Activated CD4-positive, alpha-beta memory T cell treated with anti-CD3 and anti-CD28 coated beads for 36 hours (primary cell): ENCODE data around the gene SLC25A24. TPM values are rescaled to one million over a fixed set of nuclear protein-coding genes. Genes with fewer than 3 reads are reported as not detected.
"Not testable (repeated sequence)": the region's sequence is repeated elsewhere in the genome, so short reads cannot be mapped to it uniquely, and the experiment has no call there.

Experiments used
- CTCF ChIA-PET: fragments of 350-600 bp; sonication (Branson Sonifier 250); formaldehyde crosslinking; loops from one replicate; lab custom pipeline; 2021; ENCODE audit warnings: antibody characterized with exemption, inconsistent platforms; lab: Charles Lee
- POLR2A ChIA-PET: fragments of 350-600 bp; sonication (Branson Sonifier 250); formaldehyde crosslinking; loops from one replicate; lab custom pipeline; 2021; ENCODE audit warnings: antibody characterized with exemption; lab: Charles Lee
- DNase-seq: peaks from one replicate; pipeline ENCODE4 v3.0.0-alpha.2; 2020
- H3K27ac Mint-ChIP-seq: one replicate; pipeline ENCODE4 v1.8.0; 2021; ENCODE audit warnings: mixed read lengths
- H3K27me3 Mint-ChIP-seq: one replicate; pipeline ENCODE4 v1.8.0; 2021; ENCODE audit warnings: mixed read lengths
- H3K36me3 Mint-ChIP-seq: one replicate; pipeline ENCODE4 v1.8.0; 2021; ENCODE audit warnings: mixed read lengths
- H3K4me1 Mint-ChIP-seq: one replicate; pipeline ENCODE4 v1.8.0; 2021; ENCODE audit warnings: low read depth, mixed read lengths
- H3K4me3 Mint-ChIP-seq: one replicate; pipeline ENCODE4 v1.8.0; 2021; ENCODE audit warnings: mild to moderate bottlenecking, mixed read lengths
- H3K9me3 Mint-ChIP-seq: one replicate; pipeline ENCODE4 v1.8.0; 2021; ENCODE audit warnings: mixed read lengths
- intact Hi-C: fragments of 100-400 bp; cut with micrococcal nuclease; formaldehyde crosslinking; loops from one replicate; pipeline ENCODE4 v1.15.1; 2023
- total RNA-seq, 2 experiments: library from RNA; stranded (reverse); gene quantifications; one replicate each; pipeline ENCODE4 v1.2.3, GENCODE V29; 2021

The SLC25A24 gene
- total RNA-seq, 2 experiments from 2014 or later, result 18.1 to 19.4 TPM

DNA sequence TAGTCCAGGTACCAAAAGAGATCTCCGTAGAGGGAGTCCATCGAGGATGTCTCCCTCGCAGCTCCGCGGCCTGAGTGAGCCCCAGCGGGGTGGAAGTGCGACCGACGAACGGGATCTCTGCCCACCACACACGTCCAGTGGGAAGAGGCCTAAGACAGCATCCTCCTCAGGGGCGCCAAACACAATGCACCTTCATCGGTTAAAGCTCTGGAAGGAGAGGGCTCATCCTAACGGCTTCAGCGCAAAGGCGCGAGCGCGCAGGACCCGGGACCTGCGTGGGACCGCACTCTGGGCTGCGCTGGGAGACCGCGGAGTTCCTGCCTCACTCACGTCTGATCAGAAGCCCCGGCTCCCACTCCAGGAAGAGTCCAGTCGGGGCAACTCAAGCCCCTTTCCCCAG, 7.6 kb downstream of the SLC25A24 start:
- ChIA-PET CTCF (no interaction called here), POLR2A (no interaction called here)
- no peak overlapping the region for H3K4me3 Mint-ChIP-seq
- H3K36me3 Mint-ChIP-seq, result peaks cover 41% of the 10 kb centered on the region
- H3K27ac Mint-ChIP-seq, result no peak overlapping the region
- no peak for DNase-seq
- H3K9me3 Mint-ChIP-seq, result peaks cover 22% of the 10 kb centered on the region
- intact Hi-C loops, result no loop called here
- H3K4me1 Mint-ChIP-seq, result peaks cover 19% of the 10 kb centered on the region
- H3K27me3 Mint-ChIP-seq, result no peaks in the 10 kb centered on the region

DNA sequence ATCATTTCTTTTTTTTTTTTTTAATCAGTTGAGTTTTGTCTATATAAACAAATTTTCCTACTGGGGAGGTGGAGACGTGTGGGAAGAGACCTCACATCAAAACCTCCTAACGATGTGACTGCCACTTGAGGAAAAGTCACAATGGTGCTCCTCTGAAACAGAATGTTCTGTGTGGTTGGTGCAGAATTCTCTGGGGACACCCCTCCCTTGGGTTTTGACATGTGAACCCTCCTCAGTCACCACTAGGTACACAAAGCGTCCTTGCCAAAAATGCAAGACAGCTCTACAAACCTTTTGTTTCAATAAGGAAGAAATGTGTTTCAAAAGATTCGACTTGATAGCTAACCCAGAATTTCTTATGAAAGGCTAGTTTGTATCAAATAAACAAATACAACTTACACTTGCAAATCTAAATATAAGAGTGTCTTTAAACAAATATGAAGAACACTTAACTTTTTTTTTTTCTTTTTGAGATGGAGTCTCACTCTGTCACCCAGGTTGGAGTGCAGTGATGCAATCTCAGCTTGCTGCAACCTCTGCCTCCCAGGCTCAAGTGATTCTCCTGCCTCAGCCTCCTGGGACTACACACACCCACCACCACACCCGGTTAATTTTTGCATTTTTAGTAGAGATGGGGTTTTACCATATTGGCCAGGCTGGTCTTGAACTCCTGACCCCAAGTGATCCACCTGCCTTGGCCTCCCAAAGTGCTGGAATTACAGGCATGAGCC, 9.3 kb downstream of the SLC25A24 start:
- H3K4me1 Mint-ChIP-seq, result peaks cover 13% of the 10 kb centered on the region
- ChIA-PET POLR2A (no interaction called here), CTCF (interaction anchor here (0.7 kb wide), 1 partner anchor 38 kb away, joined by 3 read pairs; no protein-coding TSS in a partner anchor)
- H3K36me3 Mint-ChIP-seq, result peaks cover 44% of the 10 kb centered on the region
- H3K27me3 Mint-ChIP-seq, result no peaks in the 10 kb centered on the region
- no peak overlapping the region for H3K4me3 Mint-ChIP-seq
- no peak for DNase-seq
- H3K27ac Mint-ChIP-seq, result no peak overlapping the region
- intact Hi-C loops, result no loop called here
- H3K9me3 Mint-ChIP-seq, result peaks cover 22% of the 10 kb centered on the region

DNA sequence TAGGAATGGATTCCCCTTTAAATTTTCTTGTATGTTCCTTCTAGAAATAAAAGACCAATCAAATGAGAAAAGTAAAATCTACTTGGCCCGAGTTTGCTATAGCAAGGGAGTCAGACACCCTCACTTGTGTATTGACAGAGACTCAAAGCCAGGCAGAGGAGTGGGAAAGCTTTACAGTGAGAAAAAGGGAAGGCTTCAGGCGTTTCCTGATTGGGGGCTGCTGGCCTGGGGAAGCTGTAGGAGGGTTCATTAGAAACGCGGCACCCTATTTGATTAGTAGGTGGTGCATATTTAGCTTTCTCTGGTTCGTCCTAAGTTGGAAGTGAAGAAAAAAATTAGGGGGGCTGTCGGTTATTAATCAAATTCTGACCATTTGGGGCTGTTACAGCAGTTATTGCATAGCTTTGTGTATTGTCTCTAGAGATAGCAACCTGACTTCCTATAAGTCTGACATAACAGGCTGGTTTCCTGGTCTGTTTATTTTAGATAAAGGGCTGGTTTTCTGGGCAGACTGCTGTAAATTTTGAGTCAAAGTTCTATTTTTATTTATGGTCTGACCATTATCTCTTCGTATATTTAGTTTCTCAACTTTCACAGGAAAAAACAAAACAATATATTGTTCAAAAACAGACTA, 10.0 kb downstream of the SLC25A24 start:
- peaks cover 22% of the 10 kb centered on the region for H3K9me3 Mint-ChIP-seq
- no peak overlapping the region for H3K4me3 Mint-ChIP-seq
- intact Hi-C loops, result no loop called here
- no peaks in the 10 kb centered on the region for H3K27me3 Mint-ChIP-seq
- H3K4me1 Mint-ChIP-seq, result peaks cover 13% of the 10 kb centered on the region
- peaks cover 44% of the 10 kb centered on the region for H3K36me3 Mint-ChIP-seq
- no peak for DNase-seq
- POLR2A ChIA-PET, result no interaction called here
- no peak overlapping the region for H3K27ac Mint-ChIP-seq
- CTCF ChIA-PET, result interaction anchor here (0.7 kb wide), 1 partner anchor 37 kb away, joined by 3 read pairs; no protein-coding TSS in a partner anchor

DNA sequence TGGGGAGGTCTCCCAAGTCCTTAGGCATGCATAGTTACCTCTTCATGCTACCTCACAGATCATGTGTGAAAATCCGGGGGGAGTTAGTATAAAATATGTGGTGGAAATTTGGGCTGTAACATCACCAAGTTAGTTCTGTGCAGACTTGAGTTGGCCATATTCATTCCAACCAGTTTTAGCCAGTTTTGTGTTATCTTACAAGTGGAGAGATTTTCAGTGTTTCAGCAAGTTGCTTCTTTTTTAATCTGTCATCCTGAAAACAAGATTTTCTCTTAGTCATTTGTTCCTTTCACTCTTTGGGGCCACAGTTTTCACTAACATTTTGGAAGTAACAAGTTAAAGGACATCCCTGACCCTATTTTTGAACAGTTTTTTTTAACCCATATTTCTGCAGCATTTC, 11.3 kb downstream of the SLC25A24 start:
- CTCF ChIA-PET, result no interaction called here
- H3K9me3 Mint-ChIP-seq, result peaks cover 27% of the 10 kb centered on the region
- H3K4me3 Mint-ChIP-seq, result no peak overlapping the region
- no peak for DNase-seq
- no peak overlapping the region for H3K27ac Mint-ChIP-seq
- peaks cover 13% of the 10 kb centered on the region for H3K4me1 Mint-ChIP-seq
- H3K36me3 Mint-ChIP-seq, result peaks cover 49% of the 10 kb centered on the region
- POLR2A ChIA-PET, result interaction anchor here (1.2 kb wide), 1 partner anchor 11 kb away, joined by 4 read pairs; the partner anchor contains the start of gene SLC25A24
- intact Hi-C loops, result no loop called here
- H3K27me3 Mint-ChIP-seq, result no peaks in the 10 kb centered on the region

DNA sequence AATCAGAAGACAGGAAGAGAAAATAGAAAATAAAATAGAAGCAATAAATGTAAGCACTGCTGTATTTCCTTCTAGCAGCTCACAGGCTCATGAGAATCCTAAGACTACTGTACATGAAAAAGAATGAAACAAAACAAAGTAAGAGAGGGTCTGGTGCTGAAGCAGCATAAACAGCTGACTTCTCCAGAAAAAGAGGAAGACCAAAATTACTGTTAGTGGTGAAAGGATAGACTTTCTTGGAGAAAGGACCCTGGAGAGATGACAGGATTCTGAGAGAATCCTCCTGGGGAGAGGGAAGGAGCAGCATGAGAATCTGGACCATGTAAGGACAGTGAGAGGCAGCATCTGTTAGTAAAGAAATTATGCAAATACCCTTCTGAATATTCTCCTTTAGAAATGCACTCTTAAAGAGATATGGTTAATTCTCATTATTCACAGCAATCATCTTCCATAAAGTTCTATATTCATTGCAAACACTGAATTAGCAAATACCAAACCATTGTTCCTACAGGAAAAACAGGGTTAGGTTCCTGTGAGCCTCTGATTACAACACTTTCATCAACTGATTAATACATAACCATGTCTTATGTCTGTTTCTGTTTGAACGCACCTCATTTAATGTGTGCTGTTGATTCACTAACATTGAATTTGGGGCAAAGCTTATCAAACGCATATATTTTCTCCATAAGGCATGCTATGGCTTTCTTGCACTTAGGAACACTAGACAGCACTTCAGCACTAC, 17.0 kb downstream of the SLC25A24 start:
- Mint-ChIP-seq H3K4me1 (peaks cover 5% of the 10 kb centered on the region), H3K4me3 (no peak overlapping the region), H3K9me3 (peaks cover 13% of the 10 kb centered on the region), H3K27ac (no peak overlapping the region), H3K36me3 (peaks cover 56% of the 10 kb centered on the region), H3K27me3 (no peaks in the 10 kb centered on the region)
- POLR2A ChIA-PET, result no interaction called here
- intact Hi-C loops, result no loop called here
- DNase-seq, result no peak
- CTCF ChIA-PET, result no interaction called here

DNA sequence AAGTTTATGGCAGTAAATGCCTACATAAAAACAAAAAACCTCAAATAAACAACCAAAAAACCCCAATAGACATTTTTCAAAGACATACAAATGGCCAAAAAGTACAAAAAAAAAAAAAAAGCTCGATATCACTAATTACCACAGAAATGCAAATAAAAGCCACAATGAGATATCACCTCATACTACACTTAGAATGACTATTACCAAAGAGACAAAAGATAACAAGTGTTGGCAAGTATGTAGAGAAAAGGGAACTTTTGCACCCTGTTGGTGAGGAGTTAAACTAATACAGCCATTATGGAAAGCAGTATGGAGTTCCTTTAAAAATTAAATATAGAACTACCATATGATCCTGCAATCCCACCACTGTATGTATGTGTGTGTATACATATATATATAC, 21.1 kb downstream of the SLC25A24 start:
- no peak overlapping the region for H3K27ac Mint-ChIP-seq
- peaks cover 13% of the 10 kb centered on the region for H3K4me1 Mint-ChIP-seq
- H3K4me3 Mint-ChIP-seq, result no peak overlapping the region
- no peaks in the 10 kb centered on the region for H3K27me3 Mint-ChIP-seq
- H3K9me3 Mint-ChIP-seq, result peaks cover 16% of the 10 kb centered on the region
- DNase-seq, result no peak
- peaks cover 70% of the 10 kb centered on the region for H3K36me3 Mint-ChIP-seq
- CTCF ChIA-PET, result interaction anchor here (0.7 kb wide), 1 partner anchor 13 kb away, joined by 3 read pairs; no protein-coding TSS in a partner anchor
- POLR2A ChIA-PET, result no interaction called here
- intact Hi-C loops, result no loop called here

DNA sequence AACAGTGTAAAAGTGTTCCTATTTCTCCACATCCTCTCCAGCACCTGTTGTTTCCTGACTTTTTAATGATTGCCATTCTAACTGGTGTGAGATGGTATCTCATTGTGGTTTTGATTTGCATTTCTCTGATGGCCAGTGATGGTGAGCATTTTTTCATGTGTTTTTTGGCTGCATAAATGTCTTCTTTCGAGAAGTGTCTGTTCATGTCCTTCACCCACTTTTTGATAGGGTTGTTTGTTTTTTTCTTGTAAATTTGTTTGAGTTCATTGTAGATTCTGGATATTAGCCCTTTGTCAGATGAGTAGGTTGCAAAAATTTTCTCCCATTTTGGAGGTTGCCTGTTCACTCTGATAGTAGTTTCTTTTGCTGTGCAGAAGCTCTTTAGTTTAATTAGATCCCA, 37.7 kb downstream of the SLC25A24 start:
- H3K9me3 Mint-ChIP-seq, H3K27me3 Mint-ChIP-seq: not testable (repeated sequence)

DNA sequence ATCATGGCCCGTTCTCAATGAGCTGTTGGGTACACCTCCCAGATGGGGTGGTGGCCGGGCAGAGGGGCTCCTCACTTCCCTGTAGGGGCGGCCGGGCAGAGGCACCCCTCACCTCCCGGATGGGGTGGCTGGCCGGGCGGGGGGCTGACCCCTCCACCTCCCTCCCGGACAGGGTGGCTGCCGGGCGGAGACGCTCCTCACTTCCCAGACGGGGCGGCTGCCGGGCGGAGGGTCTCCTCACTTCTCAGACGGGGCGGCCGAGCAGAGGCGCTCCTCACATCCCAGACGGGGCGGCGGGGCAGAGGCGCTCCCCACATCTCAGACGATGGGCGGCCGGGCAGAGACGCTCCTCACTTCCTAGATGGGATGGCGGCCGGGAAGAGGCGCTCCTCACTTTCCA, 40.2 kb downstream of the SLC25A24 start:
- POLR2A ChIA-PET, H3K27ac Mint-ChIP-seq, H3K36me3 Mint-ChIP-seq, intact Hi-C loops, H3K4me1 Mint-ChIP-seq, DNase-seq, CTCF ChIA-PET, H3K4me3 Mint-ChIP-seq, H3K9me3 Mint-ChIP-seq, H3K27me3 Mint-ChIP-seq: not testable (repeated sequence)

More for the DNA sequence above, 37.7 kb downstream of the SLC25A24 start:
- POLR2A ChIA-PET, H3K4me3 Mint-ChIP-seq, intact Hi-C loops, DNase-seq, H3K27ac Mint-ChIP-seq, H3K4me1 Mint-ChIP-seq, CTCF ChIA-PET, H3K36me3 Mint-ChIP-seq: not testable (repeated sequence)

DNA sequence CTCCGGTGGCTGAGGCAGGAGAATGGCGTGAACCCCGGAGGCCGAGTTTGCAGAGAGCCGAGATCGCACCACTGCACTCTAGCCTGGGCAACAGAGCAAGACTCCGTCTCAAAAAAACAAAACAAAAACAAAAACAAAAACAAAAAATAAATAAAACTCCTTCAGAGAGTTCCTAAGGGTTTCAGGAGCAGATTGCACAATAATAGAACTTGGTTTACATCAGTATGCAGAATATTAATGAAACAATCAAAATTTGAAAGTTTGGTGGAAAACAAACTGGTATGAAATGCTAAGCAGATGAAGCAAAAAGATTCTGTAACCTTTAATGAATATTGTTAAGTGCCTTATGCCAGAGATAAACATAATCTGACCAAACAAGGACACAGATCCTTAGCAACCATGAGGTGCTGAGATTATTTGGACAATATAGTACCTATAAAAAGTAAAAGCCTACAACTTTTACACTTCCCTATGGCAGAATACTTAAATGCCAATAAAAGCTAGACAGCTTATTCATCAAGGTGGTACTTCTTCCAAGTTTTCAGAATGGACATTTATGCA, 41.2 kb downstream of the SLC25A24 start:
- ChIA-PET CTCF (no interaction called here), POLR2A (no interaction called here)
- DNase-seq, result no peak
- H3K4me3 Mint-ChIP-seq, result no peak overlapping the region
- H3K27me3 Mint-ChIP-seq, result no peaks in the 10 kb centered on the region
- no peak overlapping the region for H3K27ac Mint-ChIP-seq
- intact Hi-C loops, result no loop called here
- H3K36me3 Mint-ChIP-seq, result peaks cover 15% of the 10 kb centered on the region
- no peaks in the 10 kb centered on the region for H3K4me1 Mint-ChIP-seq
- H3K9me3 Mint-ChIP-seq, result no peaks in the 10 kb centered on the region

DNA sequence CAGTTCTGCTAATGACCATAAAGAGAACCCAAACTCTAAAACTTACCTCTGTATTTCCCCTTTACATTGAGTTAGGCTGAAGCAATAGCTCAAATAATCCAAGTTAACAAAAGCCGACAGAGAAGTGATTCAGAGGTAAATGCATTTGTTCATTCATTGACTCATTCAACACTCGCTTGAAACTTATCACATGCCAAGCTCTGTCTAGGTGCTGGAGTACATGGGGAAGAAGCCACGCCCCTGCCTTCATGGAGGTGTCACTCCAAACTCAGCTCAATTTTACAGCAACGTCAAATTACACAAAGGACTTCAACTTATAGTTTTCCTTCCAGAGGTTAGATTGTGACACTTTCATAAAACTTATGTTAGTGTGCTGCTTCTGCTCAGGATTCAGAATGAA, 45.8 kb downstream of the SLC25A24 start:
- Mint-ChIP-seq H3K4me3 (no peak overlapping the region), H3K4me1 (no peaks in the 10 kb centered on the region), H3K27me3 (no peaks in the 10 kb centered on the region), H3K36me3 (peaks cover 18% of the 10 kb centered on the region), H3K9me3 (no peaks in the 10 kb centered on the region), H3K27ac (no peak overlapping the region)
- intact Hi-C loops, result no loop called here
- ChIA-PET CTCF (no interaction called here), POLR2A (no interaction called here)
- DNase-seq, result no peak

DNA sequence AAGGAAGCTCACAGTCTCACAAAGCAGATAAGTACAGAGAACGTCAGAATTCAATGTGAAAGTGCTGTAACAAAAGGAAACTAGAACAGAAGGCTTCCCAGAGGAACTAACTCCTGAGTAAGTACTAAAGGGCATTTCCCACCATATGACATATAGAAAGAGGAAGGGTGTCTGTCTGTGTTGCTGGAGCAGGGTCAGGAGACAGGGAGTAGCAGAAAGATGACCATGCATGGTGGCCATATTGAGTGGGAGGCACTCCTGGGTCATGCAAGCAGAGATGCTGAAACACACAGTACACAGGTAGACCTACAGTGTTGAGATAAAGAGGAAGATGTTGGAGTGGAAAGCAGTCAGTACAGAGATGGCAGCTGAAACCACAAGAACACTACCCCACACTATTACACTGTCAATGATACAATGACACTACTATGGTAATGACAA, 47.3 kb downstream of the SLC25A24 start:
- no peak for DNase-seq
- no peaks in the 10 kb centered on the region for H3K4me1 Mint-ChIP-seq
- H3K27ac Mint-ChIP-seq, result no peak overlapping the region
- ChIA-PET CTCF (interaction anchor here (0.5 to 1.4 kb wide), 2 partner anchors 28 to 38 kb away, joined by 3 read pairs; no protein-coding TSS in a partner anchor), POLR2A (no interaction called here)
- no peaks in the 10 kb centered on the region for H3K9me3 Mint-ChIP-seq
- no peak overlapping the region for H3K4me3 Mint-ChIP-seq
- H3K27me3 Mint-ChIP-seq, result no peaks in the 10 kb centered on the region
- intact Hi-C loops, result no loop called here
- peaks cover 30% of the 10 kb centered on the region for H3K36me3 Mint-ChIP-seq

DNA sequence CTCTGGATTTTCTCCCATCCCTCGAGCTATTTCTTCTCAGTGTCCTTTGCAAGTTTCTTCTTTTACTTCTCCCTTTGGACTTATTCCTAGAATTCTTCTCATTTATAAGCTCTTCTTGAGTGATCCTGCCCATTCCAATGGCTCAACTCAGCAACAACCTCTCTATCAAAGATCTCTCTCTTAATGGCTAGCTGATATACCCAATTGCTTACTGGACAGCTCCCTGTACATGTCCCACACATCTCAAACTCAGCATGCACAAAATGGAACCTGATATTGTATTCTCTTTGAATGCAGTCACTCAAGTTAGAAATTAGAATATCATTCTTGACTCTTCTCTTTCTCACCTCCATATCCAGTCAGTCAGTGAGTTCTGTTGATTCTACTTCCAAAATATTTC, 48.6 kb downstream of the SLC25A24 start:
- CTCF ChIA-PET, result no interaction called here
- intact Hi-C loops, result no loop called here
- H3K27me3 Mint-ChIP-seq, result no peaks in the 10 kb centered on the region
- no peak for DNase-seq
- H3K4me3 Mint-ChIP-seq, result no peak overlapping the region
- H3K4me1 Mint-ChIP-seq, result no peaks in the 10 kb centered on the region
- H3K27ac Mint-ChIP-seq, result no peak overlapping the region
- POLR2A ChIA-PET, result no interaction called here
- peaks cover 39% of the 10 kb centered on the region for H3K36me3 Mint-ChIP-seq
- peaks cover 2% of the 10 kb centered on the region for H3K9me3 Mint-ChIP-seq
